GM18870 (cell line): ENCODE results near the gene ZFP1.

Experiments
- ATAC-seq: cut with Tn5 transposase; IDR thresholded peaks from one replicate; pipeline ENCODE4 v1.9.1; 2021; ENCODE audit warnings: moderate library complexity; ENCODE audit not compliant: unreplicated experiment

Gene ZFP1

DNA sequence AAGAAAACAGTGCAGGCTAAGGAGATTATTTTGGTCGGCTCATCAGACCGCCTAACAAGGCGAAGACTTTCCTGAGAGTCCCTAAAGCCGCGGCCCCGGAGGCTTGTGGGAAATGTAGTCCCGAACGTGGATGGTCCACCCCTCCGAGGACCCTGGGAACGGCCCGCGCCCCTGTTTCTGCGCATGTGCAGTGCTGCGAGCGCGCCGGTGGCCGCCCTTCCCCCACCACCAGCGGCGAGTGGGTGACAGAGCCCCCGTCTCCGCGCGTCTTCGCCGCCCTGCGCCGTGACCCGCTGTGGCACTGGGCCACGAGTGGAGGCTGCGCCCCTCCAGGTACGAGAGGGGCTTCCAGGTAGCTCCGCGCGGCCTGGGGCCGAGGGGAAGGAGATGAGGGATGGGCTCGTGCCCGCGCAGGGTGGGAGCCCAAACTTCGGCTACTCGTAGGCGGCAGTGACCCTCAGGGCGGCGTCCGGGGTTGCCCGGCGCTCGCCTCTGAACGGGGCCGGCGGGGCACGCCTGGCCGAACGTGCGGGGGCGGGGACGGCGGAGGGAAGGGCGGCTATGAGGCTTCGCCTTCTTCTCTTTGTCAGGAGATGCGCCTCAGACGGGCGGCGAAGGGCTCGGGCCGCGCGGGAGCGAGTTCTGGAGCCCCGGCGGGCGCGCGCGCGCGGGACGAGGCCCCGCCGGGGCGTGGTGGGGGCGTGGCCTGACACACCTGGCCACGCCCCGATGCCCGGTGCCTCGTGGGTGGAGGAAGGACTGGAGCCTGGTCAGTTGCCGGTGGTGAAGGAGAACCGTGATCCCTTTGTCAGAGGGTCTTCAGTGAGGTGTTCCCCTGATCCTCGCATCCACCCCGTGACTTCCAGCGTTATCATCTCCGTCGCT lies at the start of gene ZFP1:
Gene ZFP1 (plus strand): TSS at position 214 of the 885 bp plus-strand sequence. CDS start 4,428 bp downstream, outside the sequence.
- peak; percentile 70 for ATAC-seq

DNA sequence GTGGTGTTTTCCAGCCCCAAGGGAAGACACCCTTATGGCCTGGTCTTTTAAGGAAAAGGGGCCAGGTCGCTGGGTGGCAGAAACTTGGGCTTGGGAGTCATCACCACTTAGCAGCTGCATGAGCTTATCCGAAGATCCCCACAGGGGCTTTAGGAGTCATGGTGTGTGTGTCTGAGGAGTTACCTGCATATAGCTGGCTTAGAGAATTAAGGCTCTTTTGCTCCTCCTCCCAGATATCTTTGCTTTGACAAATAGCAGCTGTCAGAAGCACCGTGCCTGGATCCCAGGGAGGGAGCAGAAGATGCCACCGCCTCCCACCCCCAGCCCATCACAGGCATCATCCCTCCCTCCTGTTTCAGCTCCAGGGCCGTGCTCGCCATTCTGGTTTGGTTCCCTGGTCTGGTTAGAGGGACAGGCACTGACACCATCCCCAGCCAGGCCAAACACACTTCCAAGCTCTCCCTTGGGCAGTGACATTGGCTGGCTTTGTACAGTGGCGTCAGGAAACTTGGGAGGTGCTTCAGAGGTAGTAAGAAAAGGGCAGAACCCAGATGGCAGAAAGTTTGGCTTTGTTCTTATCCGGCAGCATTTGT lies 49.2 kb upstream of the ZFP1 start:
- no peak for ATAC-seq

DNA sequence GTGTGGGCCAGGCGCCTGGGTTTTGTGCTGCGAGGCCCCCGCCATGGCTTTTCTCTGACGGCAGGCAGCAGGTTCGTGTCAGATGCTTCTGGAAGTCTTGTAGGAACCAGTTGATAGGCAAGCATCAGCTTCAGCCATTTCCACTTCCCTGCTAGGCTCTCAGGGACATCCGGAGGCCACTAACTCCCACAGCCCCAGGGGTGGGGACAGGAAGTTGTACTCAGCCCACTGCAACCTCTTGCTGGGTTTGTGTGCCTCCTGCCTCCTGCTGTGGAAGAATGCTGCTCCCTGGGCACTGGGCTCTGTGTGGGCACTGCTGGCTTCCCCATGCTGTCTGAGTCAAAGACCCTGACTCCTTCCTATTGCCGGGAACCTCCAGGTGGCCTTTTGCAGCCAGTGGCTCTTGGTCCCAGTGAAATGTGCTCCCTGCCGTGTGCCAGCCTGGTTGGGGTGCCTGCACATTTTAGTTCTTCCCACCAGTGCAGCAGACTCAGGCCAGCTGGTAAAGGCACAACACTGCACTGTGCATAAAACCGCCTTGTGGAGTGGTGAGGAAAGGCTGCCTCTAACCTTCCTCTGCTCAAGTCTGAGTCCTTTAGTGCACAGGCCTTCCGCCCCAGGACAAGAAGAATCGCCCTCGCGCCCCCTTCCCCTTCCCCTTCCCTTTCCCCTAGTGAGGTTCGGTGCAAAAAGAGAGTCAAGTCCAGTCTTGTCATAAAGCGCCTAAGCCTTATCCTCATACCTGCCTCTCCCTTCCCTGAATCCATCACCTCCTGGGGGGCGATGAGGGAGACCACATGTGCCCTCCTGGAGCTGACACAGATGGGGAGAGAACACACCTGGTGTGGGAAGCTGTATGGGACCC lies 48.4 kb upstream of the ZFP1 start:
- no peak for ATAC-seq

DNA sequence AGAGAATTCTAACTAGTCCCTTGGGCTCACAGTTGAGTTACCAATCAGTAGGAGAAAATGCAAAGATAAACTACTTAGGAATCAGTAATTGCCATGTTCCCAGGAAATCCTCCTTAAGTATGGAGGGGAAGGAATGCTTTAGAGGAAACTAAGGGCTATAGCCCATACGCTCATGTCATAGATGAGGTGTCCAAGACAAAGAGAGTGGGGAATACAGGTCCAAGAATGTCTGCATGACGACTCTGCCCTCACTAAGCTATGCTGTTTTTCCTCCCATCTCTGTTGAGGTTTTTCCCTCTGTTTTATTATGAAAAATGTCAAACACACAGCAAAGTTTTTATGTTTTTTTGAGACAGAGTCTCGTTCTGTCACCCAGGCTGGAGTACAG lies 47.7 kb upstream of the ZFP1 start:
- ATAC-seq, result no peak

DNA sequence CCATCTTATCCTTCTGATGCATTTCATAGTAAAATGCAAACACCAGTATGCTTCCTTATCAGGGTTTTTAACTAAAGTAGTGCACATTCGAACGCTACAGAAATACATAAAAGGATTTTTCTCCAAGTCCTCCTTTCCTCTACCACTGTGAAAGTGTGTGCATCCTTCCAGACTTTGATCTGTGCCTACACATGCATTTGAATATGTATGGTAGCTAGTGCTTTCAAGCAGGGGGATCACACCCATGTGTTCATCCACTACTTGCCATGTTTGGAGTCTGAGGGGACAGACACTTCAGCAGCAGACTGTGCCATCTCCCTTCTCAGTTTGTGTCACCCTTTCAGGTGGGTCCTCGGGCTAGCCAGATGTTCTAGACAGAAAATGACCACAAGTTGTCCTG lies 46.7 kb upstream of the ZFP1 start:
- ATAC-seq, result no peak

DNA sequence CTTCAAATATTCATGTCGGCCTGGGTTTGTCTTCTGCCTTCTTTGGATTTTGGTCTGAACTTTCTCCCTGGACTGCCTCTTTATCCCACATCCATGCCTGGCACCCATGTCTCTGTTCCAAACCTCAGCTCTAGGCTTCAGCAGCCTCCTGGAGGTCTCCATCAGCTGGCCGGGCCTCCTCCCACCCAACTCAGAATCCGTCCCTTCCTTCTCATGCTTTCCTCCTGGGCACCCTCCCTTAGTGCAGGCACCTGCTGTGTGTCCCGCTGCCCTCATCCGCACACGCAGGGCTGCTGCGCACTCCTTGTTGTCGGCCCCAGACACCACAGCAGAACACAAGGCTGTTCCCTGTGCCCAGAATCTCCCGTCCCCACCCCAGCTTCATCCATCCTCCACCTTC lies 45.7 kb upstream of the ZFP1 start:
- ATAC-seq, result no peak

DNA sequence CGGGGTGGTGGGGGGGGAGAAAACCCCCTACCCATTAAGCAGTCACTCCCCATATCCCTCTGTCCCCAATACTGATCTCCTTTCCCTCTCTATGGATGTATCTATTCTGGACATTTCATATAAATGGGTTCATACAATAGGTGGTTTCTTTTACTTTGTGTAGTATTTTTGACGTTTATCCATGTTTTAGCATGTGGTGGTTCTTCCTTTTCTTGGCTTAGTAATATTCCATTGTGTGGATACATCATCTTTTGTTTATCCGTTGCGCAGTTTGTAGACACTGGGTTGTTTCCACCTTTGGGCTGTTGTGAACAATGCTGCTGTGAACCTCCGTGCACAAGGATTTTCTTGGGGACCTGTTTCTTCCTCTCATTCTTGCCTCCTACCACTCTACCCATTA lies 44.3 kb upstream of the ZFP1 start:
- no peak for ATAC-seq

DNA sequence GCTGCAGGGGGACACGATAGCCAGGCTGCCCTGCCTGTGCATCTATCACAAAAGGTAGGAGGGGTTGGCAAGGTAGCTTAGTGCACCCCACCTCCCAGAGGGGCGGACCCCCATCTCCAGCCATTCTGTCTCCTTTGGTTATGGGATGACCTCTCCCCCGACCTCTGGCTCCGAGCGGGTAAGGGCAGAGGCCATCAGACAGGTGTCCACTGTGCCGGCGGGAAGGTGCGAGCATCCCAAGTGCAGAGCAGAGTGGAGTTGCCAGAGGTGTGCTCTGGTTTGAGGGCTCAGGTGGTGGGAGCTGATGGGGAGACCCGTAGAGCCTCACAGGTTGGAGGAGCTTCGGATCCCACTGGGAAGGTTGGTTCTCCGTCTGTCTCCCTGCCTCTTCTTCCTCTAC lies 43.5 kb upstream of the ZFP1 start:
- ATAC-seq, result no peak

DNA sequence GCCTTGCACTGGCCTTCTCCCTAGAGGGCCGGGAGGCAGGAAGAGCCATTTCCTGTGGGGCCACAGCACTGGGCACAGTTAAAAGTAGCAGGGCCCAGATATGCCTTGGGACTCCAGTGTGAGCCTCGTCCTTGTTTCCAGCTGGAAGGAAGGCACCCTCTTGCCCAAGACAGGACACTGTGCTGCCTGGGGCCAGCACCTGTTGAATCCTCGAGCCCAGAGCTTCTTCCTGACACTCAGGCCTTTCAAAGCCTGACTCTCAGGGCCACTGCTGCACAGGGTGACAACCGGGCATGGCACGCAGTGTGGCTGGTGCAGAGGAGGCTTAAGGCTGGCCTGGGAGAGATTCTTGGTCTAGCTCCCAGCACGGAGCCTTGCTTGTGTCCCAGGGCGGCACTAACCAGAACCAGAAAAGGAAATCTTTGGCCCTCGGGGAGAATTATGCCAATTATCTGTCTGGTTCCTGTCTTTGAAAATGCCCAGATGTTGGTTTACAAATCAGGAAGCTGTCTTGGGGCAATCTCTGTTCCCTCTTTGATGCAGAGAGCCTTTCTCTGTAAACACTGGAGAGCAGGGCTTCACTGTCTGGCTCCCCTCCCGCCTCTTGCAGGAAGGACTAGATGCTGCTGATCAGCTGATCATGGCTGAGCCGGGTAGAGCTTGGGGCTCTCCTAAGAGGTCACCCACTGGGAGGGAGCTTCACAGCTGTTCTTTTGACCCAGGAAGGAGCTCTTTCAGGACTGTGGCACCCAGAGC lies 42.8 kb upstream of the ZFP1 start:
- no peak for ATAC-seq

DNA sequence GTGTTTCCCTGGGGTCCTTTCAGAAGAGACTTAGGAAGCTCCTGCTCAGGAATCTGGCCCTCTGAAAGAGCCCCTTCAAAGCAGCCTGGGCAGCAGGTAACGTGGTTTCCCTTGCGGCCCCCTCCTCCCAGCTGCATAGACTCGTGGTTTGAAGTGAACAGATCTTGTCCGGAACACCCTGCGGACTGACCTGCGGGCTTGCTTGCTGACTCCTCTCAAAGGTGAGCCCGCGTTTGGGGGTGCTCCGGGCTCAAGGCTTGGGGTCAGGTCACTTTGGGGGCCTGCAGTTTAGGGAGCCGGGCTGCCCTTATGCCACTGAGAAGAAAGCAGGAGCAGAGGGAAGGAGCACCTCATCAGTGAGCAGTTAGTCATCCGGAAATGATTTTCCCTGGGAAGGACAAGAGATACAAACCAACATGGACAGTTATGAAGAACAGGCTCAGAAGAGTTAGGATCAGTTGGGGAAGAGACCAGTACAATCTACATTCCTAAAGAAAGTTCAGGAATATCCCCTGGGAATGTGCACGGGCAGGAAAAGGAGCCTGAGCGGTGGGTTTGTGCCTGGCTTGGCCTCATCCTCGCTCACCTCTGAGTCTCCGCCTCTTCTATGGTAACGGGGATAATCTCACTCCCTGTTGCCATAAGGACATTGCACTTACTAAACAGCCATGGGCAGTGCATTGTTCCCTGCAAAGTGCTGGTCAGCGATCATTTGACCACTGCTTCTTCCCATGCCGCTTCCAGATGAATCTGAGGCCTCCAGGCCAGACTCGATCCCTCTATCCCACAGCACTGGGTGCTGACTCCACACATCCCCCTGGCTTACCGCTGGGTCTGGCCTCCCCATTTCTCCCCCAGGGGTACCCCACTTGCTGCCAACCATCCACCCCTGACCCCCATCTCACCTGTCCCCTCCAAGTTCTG lies 41.7 kb upstream of the ZFP1 start:
- ATAC-seq, result no peak

DNA sequence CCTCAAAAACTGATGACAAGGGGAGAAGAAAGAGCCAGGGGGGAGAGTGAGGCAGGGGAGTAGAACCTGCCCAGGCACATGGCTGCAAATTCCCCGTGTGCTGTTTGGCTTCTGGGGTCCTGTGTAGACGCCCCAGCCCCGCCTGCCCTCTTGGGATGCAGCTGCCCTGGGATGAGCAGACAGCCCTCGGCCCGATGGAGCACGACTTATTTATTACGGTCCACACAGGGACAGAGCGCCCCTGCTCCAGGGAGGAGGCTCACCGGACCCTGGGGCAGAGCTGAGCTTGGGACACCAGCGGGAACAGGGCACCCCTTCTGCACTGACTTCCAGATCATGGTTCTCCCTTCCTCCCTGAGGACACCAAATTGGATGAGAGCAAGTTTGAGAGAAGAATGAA lies 40.8 kb upstream of the ZFP1 start:
- ATAC-seq, result no peak

DNA sequence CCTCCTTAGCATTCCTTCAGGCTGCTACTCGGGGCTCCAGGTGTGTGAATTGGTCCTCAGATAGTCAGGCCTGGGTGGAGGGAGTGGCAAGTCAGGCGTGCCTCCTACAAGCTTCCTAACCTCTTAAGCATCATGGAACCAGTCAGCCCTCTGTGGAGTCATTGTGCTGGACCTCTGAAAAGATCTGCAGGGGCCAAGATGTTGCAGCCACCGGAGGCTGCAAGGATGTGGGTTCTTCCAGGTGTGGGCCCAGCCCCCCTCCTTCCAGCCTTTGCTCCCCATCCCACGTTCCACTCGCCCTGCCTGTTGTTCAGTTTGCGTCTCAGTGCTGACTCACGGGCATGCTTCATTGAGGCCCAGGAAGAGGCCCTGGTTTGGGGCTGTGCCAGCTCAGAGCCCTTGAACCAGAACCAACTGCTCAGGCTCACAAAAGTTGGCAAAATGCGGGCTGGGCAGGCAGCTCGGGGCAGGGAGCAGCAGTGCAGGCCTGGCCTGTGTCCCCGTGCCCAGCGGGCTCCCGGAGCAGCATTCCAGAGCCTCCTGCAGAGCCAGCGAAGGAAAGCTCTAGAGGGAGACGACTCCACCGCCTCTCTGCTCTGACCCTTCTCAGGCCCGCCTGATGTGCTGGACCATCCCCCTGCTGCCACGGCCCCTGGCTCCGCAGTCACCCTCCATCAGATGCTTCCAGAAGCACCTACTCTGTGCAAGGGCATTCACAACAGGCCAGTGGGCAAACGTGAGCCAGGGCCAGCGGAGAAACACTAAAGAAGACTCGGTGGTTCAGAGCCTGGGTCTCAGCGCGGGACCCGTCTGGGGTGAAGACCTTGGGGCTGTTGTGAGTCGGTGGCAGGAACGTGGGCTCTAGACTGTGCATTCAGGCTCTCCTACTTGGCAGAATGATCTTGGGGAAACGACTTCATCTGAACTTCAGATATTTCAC lies 39.3 kb upstream of the ZFP1 start:
- ATAC-seq, result no peak

DNA sequence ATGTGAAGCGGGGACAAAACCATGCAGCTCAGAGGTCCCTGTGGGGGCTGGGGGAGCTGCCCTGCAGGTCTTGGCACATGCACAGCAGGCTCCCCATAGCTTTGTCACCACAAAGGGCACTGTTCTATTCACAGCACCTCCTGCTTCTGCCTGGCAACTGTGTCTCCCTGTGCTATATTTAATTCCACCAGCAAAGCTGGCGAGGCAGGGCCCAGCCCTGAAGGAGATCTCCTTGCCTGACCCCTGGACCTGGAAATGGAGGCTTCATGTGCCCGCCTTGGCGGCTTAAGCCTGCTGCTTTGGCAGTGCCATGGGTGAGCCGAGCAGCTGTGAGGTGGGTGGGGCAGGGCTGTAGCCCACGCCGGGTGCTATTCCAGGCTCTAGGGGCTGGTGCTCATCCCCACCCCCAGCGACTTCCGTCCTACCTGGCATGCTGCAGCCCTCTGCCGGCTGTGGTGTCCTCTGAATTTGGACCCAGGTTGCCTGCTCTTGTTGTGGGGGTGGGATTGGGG lies 38.5 kb upstream of the ZFP1 start:
- no peak for ATAC-seq

DNA sequence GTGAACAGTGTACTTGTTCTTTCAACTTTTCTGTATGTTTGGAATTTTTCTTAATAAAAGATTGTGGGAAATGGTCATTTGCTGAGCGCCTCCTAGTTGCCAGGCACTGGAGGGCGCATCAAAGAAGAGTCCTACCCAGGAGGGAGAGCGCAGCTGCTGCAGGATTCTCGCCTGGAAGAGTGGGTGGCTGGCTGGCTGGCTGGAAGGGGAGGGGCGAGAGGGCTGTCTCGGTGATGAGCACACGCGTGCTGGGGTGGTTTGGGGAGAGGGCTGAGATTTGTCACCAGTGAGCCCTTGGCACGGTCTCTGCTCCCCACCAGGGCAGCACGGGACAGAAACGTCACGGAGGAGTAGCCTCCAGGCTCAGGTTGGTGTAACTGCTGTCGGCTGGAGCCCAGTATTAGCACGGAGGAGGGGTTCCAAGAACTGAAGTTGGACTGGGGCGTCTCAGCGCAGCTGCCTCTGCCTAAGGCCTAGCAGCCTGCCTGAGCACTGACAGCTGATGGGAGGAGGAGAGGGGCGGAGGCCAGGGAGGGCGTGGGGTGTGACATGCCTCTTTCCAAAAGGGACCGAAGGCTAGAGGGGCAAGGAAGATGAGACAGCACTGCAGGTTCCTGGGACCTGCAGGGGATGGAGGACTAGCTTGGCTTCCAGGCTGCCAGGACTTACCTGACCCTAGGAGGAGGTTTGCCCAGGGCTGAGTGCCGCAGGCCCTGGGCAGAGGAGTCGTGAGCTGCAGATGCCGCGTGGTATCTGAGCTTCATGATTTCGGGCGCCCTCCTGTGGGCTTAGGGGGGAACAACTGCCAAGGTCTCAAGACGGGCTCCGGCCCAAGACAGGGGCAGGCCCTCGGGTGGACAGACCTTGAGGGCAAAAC lies 37.4 kb upstream of the ZFP1 start:
- peak; percentile 49 for ATAC-seq

DNA sequence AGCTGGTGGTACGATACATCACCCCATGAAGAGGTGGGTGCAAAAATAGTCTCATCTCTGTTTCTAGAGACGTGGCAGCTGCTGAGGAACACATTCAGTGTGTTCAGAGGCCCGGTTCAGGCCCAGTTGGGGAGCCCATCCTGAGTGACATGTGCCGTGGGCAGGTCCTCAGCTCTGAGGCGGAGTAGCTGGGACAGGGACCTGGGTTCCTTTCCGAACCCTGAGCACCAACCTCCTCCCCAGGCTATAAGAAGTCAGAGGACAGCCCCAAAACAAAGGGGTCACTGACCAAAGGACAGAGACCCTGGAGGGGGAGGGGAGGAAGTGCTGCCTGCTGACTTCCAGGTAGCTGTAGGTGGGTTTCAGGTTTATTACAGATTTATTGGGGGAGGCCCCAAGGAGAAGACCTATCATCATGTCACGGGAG lies 36.8 kb upstream of the ZFP1 start:
- ATAC-seq, result peak; percentile 3

DNA sequence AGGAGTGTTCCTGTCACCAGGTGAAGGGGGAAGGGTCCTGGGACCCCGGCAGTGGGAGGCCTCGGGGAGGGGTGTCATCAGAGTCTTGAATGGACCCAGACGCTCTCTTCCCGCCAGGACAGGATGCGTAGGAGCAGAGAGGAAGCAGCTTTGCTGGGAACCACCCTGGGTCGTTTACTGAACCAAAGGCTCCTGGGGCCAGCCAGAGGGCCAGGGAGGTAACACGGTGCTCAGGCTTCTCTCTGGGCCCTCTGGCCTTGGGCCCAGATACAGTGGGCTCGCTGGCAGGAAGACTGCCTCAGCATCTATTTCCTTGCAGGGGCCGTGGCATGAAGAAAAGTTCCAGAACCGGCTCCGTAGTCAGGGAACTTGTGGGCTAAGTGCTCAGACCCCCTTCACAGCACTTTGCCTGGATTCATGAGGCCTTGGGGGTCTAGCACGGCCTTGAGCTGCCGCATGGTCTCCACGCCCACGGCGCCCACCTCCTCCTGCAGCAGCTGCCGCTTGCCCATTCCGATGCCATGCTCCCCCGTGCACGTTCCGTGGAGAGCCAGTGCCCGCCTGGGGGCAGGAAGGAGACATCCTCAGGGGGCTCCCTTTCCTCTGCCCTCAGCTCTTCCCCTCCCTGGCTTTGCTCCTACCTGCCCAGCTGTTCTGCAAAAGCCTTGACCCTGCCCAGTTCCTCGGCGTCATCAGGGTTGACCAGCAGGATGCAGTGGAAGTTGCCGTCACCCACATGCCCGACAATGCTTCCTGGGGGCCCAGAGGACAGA lies 36.2 kb upstream of the ZFP1 start:
- ATAC-seq, result no peak
